ENCODE measurements around the gene PRICKLE2.

GRCh38 chr3:64271631-64272030, 46.4 kb upstream of the PRICKLE2 start:
- TF ChIP-seq, protein P1, sequence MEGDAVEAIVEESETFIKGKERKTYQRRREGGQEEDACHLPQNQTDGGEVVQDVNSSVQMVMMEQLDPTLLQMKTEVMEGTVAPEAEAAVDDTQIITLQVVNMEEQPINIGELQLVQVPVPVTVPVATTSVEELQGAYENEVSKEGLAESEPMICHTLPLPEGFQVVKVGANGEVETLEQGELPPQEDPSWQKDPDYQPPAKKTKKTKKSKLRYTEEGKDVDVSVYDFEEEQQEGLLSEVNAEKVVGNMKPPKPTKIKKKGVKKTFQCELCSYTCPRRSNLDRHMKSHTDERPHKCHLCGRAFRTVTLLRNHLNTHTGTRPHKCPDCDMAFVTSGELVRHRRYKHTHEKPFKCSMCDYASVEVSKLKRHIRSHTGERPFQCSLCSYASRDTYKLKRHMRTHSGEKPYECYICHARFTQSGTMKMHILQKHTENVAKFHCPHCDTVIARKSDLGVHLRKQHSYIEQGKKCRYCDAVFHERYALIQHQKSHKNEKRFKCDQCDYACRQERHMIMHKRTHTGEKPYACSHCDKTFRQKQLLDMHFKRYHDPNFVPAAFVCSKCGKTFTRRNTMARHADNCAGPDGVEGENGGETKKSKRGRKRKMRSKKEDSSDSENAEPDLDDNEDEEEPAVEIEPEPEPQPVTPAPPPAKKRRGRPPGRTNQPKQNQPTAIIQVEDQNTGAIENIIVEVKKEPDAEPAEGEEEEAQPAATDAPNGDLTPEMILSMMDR (IDR thresholded peaks at IDR 0.05; ENCODE audit: low read depth, low read length, missing input control), result no peak
- no peak for TF ChIP-seq YY1 (IDR thresholded peaks at IDR 0.05)
- TF ChIP-seq MAX (IDR thresholded peaks at IDR 0.05), result no peak
- no peak for TF ChIP-seq ATF3 (IDR thresholded peaks at IDR 0.05)
- TF ChIP-seq REST (IDR thresholded peaks at IDR 0.05), result no peak
- no peak for TF ChIP-seq EGR1 (IDR thresholded peaks at IDR 0.05; ENCODE audit: low read depth in 2 of 2)
- TF ChIP-seq TAF1 (conservative IDR thresholded peaks at IDR 0.05), result no peak
- no peak for TF ChIP-seq RAD21 (IDR thresholded peaks at IDR 0.05)
- no peak for TF ChIP-seq SP1 (IDR thresholded peaks at IDR 0.05)

Data from liver (tissue), 3 donors.